ENCODE measurements around the gene MPP7.

DNA sequence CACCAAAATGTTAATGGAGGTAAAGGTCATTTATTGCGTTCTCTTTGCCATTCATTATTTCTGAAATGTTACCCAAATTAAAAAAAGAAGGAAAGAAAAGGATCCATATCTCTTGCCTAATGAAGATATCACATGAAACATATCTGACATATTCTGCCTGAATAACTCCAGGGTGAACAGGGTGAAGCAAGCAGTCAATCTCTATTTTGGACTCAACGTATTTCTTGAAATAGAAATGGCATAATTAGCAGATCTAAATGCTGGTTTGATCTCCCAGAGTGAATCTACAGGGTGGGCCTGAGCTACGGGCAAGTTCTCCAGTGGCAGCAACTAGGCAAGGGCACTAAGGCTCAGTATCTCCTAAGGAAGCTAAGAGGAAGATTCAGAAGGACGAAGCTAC, 24.0 kb downstream of the MPP7 start:
- no peak for TF ChIP-seq CTCF (conservative IDR thresholded peaks at IDR 0.05; ENCODE audit: low read depth, low read length)
- TF ChIP-seq EZH2phosphoT487 (IDR thresholded peaks at IDR 0.05; ENCODE audit: borderline replicate concordance, low read length), result no peak
